Naive thymus-derived CD8-positive, alpha-beta T cell (primary cell): ENCODE measurements around the gene IGF2. TPM values are rescaled to one million over a fixed set of nuclear protein-coding genes. Genes with fewer than 3 reads are reported as not detected.
A peak's percentile ranks its signal among the peaks of the same experiment; 100 is the strongest.
"Not testable (repeated sequence)": the region's sequence is repeated elsewhere in the genome, so short reads cannot be mapped to it uniquely, and the experiment has no call there.

ENCODE experiments used
- ATAC-seq, 2 donors: fragments of 150-1000 bp; cut with Tn5 transposase in 1 of 2; sonication (Bioruptor Pico), chemical (Tn5 transposase) in 1 of 2; 1 replicate in 1 of 2; 2 replicates in 1 of 2; pipeline ENCODE4 v1.10.0; 2021; ENCODE audit warnings: mild to moderate bottlenecking in 2 of 2, moderate library complexity in 2 of 2
- POLR2A ChIA-PET: fragments of 350-600 bp; sonication (Branson Sonifier 250); formaldehyde crosslinking; loops from one replicate; lab custom pipeline; 2021; ENCODE audit warnings: antibody characterized with exemption; lab: Charles Lee
- DNase-seq, 10 donors: peaks; one replicate each; pipeline versions ENCODE4 v3.0.0 to v3.0.0-alpha.2; 2020 to 2022
- H3K27ac Mint-ChIP-seq, 10 donors: one replicate each; pipeline ENCODE4 v1.8.0; 2020 to 2022; ENCODE audit warnings: mild to moderate bottlenecking in 10 of 10, mixed read lengths in 10 of 10, moderate library complexity in 4 of 10, inconsistent platforms in 1 of 10
- H3K27me3 Mint-ChIP-seq, 5 donors: one replicate each; pipeline ENCODE4 v1.8.0; 2021 to 2022; ENCODE audit warnings: mixed read lengths in 5 of 5
- H3K36me3 Mint-ChIP-seq, 3 donors: one replicate each; pipeline ENCODE4 v1.8.0; 2020 to 2022; ENCODE audit warnings: mixed read lengths in 3 of 3, mild to moderate bottlenecking in 2 of 3, inconsistent platforms in 1 of 3
- H3K4me1 Mint-ChIP-seq, 4 donors: one replicate each; pipeline ENCODE4 v1.8.0; 2021 to 2022; ENCODE audit warnings: mixed read lengths in 4 of 4
- H3K4me3 Mint-ChIP-seq, 10 donors: one replicate each; pipeline ENCODE4 v1.8.0; 2020 to 2022; ENCODE audit warnings: mild to moderate bottlenecking in 10 of 10, mixed read lengths in 10 of 10, moderate library complexity in 6 of 10, inconsistent platforms in 1 of 10
- H3K9me3 Mint-ChIP-seq, 9 donors: one replicate each; pipeline ENCODE4 v1.8.0; 2020 to 2022; ENCODE audit warnings: mixed read lengths in 9 of 9, mild to moderate bottlenecking in 3 of 9, inconsistent platforms in 1 of 9, moderate library complexity in 1 of 9
- polyA plus RNA-seq, 3 donors: library from polyadenylated mRNA; unstranded; fragments of 300-500 nt; fragmentation: Illumina TruSeq; gene quantifications; one replicate each; pipeline ENCODE4 v1.2.3, GENCODE V29; 2021
- total RNA-seq, 8 experiments: library from RNA in 2 of 8; stranded (reverse) in 2 of 8; gene quantifications; one replicate each; pipeline ENCODE4 v1.2.3 and lab custom pipeline; 2021 to 2026

IGF2 gene
- total and polyA plus RNA-seq, 5 experiments from 2014 or later = not detected

- H3K27me3 Mint-ChIP-seq, POLR2A ChIA-PET, H3K9me3 Mint-ChIP-seq, H3K4me1 Mint-ChIP-seq, H3K4me3 Mint-ChIP-seq, ATAC-seq, H3K36me3 Mint-ChIP-seq, DNase-seq: not testable (repeated sequence)
- peak overlapping the region in 1 of 10 donors; percentile 56 for H3K27ac Mint-ChIP-seq
Observed at GRCh38 chr11:2178055-2178773, 39.0 kb upstream of the IGF2 start.

GRCh38 chr11:2177076-2177475, 37.9 kb upstream of the IGF2 start:
- H3K4me1 Mint-ChIP-seq = peaks cover 0 to 2% (median 0%) of the 10 kb centered on the region in 4 donors
- ATAC-seq = no peak
- no peaks in the 10 kb centered on the region for H3K9me3 Mint-ChIP-seq
- H3K36me3 Mint-ChIP-seq = no peaks in the 10 kb centered on the region
- POLR2A ChIA-PET = no interaction called here
- no peak for DNase-seq
- H3K27me3 Mint-ChIP-seq = peaks cover 0 to 3% (median 0%) of the 10 kb centered on the region in 5 donors
- no peak overlapping the region for H3K27ac Mint-ChIP-seq
- no peak overlapping the region for H3K4me3 Mint-ChIP-seq

- ATAC-seq = no peak
- H3K27me3 Mint-ChIP-seq = peaks cover 0 to 3% (median 0%) of the 10 kb centered on the region in 5 donors
- POLR2A ChIA-PET = no interaction called here
- H3K4me3 Mint-ChIP-seq = no peak overlapping the region
- H3K36me3 Mint-ChIP-seq = no peaks in the 10 kb centered on the region
- H3K27ac Mint-ChIP-seq = no peak overlapping the region
- no peak for DNase-seq
- no peaks in the 10 kb centered on the region for H3K9me3 Mint-ChIP-seq
- peaks cover 0 to 2% (median 0%) of the 10 kb centered on the region in 4 donors for H3K4me1 Mint-ChIP-seq
Observed at GRCh38 chr11:2176389-2176900, 37.3 kb upstream of the IGF2 start.

- H3K27ac Mint-ChIP-seq = no peak overlapping the region
- H3K9me3 Mint-ChIP-seq = no peaks in the 10 kb centered on the region
- peaks cover 0 to 3% (median 0%) of the 10 kb centered on the region in 5 donors for H3K27me3 Mint-ChIP-seq
- POLR2A ChIA-PET = no interaction called here
- ATAC-seq (no peak), DNase-seq (no peak)
- peaks cover 0 to 2% (median 0%) of the 10 kb centered on the region in 4 donors for H3K4me1 Mint-ChIP-seq
- H3K36me3 Mint-ChIP-seq = no peaks in the 10 kb centered on the region
- H3K4me3 Mint-ChIP-seq = no peak overlapping the region
Observed at GRCh38 chr11:2175659-2176058, 36.5 kb upstream of the IGF2 start.

GRCh38 chr11:2174361-2174760, 35.2 kb upstream of the IGF2 start:
- Mint-ChIP-seq H3K4me3 (no peak overlapping the region), H3K27ac (no peak overlapping the region), H3K9me3 (no peaks in the 10 kb centered on the region), H3K4me1 (peaks cover 0 to 2% (median 0%) of the 10 kb centered on the region in 4 donors), H3K36me3 (no peaks in the 10 kb centered on the region), H3K27me3 (peaks cover 0 to 3% (median 0%) of the 10 kb centered on the region in 5 donors)
- POLR2A ChIA-PET = no interaction called here
- DNase-seq (no peak), ATAC-seq (no peak)

GRCh38 chr11:2173761-2174160, 34.6 kb upstream of the IGF2 start:
- DNase-seq (no peak), ATAC-seq (no peak)
- H3K27ac Mint-ChIP-seq = no peak overlapping the region
- H3K9me3 Mint-ChIP-seq = no peaks in the 10 kb centered on the region
- no peaks in the 10 kb centered on the region for H3K36me3 Mint-ChIP-seq
- peaks cover 0 to 3% (median 0%) of the 10 kb centered on the region in 5 donors for H3K27me3 Mint-ChIP-seq
- no peak overlapping the region for H3K4me3 Mint-ChIP-seq
- POLR2A ChIA-PET = no interaction called here
- H3K4me1 Mint-ChIP-seq = peaks cover 0 to 2% (median 0%) of the 10 kb centered on the region in 4 donors

- Mint-ChIP-seq H3K27me3 (no peaks in the 10 kb centered on the region), H3K36me3 (no peaks in the 10 kb centered on the region), H3K9me3 (no peaks in the 10 kb centered on the region), H3K4me3 (no peak overlapping the region), H3K27ac (no peak overlapping the region), H3K4me1 (peaks cover 0 to 2% (median 0%) of the 10 kb centered on the region in 4 donors)
- DNase-seq = no peak
- ATAC-seq = no peak
- POLR2A ChIA-PET = no interaction called here
Observed at GRCh38 chr11:2173150-2173693, 34.0 kb upstream of the IGF2 start.

GRCh38 chr11:2172676-2173075, 33.5 kb upstream of the IGF2 start:
- ATAC-seq = no peak
- Mint-ChIP-seq H3K27ac (no peak overlapping the region), H3K4me3 (no peak overlapping the region), H3K9me3 (no peaks in the 10 kb centered on the region), H3K4me1 (peaks cover 0 to 2% (median 0%) of the 10 kb centered on the region in 4 donors), H3K27me3 (peaks cover 0 to 5% (median 0%) of the 10 kb centered on the region in 5 donors), H3K36me3 (no peaks in the 10 kb centered on the region)
- no peak for DNase-seq
- POLR2A ChIA-PET = no interaction called here

GRCh38 chr11:2171591-2172003, 32.4 kb upstream of the IGF2 start, which contains the start of gene TH:
Gene TH (minus strand): TSS chr11:2171815. CDS start chr11:2171786, 29 bp downstream.
- ATAC-seq = no peak
- POLR2A ChIA-PET = no interaction called here
- H3K9me3 Mint-ChIP-seq = no peaks in the 10 kb centered on the region
- peaks cover 0 to 2% (median 0%) of the 10 kb centered on the region in 4 donors for H3K4me1 Mint-ChIP-seq
- H3K36me3 Mint-ChIP-seq = no peaks in the 10 kb centered on the region
- no peak for DNase-seq
- no peak within 1 kb of the TSS for H3K4me3 Mint-ChIP-seq
- no peak within 1 kb of the TSS for H3K27ac Mint-ChIP-seq
- H3K27me3 Mint-ChIP-seq = peaks cover 0 to 5% (median 0%) of the 10 kb centered on the region in 5 donors

GRCh38 chr11:2169626-2170570, 30.7 kb upstream of the IGF2 start:
- ATAC-seq (no peak), DNase-seq (no peak)
- peaks cover 0 to 2% (median 0%) of the 10 kb centered on the region in 4 donors for H3K4me1 Mint-ChIP-seq
- H3K36me3 Mint-ChIP-seq = no peaks in the 10 kb centered on the region
- no peaks in the 10 kb centered on the region for H3K9me3 Mint-ChIP-seq
- POLR2A ChIA-PET = interaction anchor here (0.5 kb wide), 1 partner anchor 397 kb away, joined by 4 read pairs; no protein-coding TSS in a partner anchor
- no peak overlapping the region for H3K4me3 Mint-ChIP-seq
- peaks cover 0 to 10% (median 0%) of the 10 kb centered on the region in 5 donors for H3K27me3 Mint-ChIP-seq
- no peak overlapping the region for H3K27ac Mint-ChIP-seq

GRCh38 chr11:2169005-2169378, 29.8 kb upstream of the IGF2 start:
- Mint-ChIP-seq H3K4me3 (no peak overlapping the region), H3K9me3 (no peaks in the 10 kb centered on the region), H3K27ac (no peak overlapping the region), H3K4me1 (peaks cover 0 to 2% (median 0%) of the 10 kb centered on the region in 4 donors), H3K27me3 (peaks cover 0 to 16% (median 0%) of the 10 kb centered on the region in 5 donors), H3K36me3 (no peaks in the 10 kb centered on the region)
- no peak for DNase-seq
- POLR2A ChIA-PET = no interaction called here
- no peak for ATAC-seq

- DNase-seq = no peak
- POLR2A ChIA-PET = no interaction called here
- no peaks in the 10 kb centered on the region for H3K36me3 Mint-ChIP-seq
- peaks cover 0 to 2% (median 0%) of the 10 kb centered on the region in 4 donors for H3K4me1 Mint-ChIP-seq
- H3K9me3 Mint-ChIP-seq = no peaks in the 10 kb centered on the region
- no peak overlapping the region for H3K27ac Mint-ChIP-seq
- no peak overlapping the region for H3K4me3 Mint-ChIP-seq
- peaks cover 0 to 20% (median 0%) of the 10 kb centered on the region in 5 donors for H3K27me3 Mint-ChIP-seq
- no peak for ATAC-seq
Observed at GRCh38 chr11:2168286-2169004, 29.3 kb upstream of the IGF2 start.
